Stimulated activated CD8-positive, alpha-beta memory T cell treated with anti-CD3 and anti-CD28 coated beads, Interleukin-12 subunit alpha, Interleukin-12 subunit beta, amount 100 ng/mL, for 24 hours (primary cell): ENCODE results near the gene TCF23.
"Not testable (repeated sequence)": the region's sequence is repeated elsewhere in the genome, so short reads cannot be mapped to it uniquely, and the experiment has no call there.

Experiments used
- DNase-seq: peaks from one replicate; pipeline ENCODE4 v3.0.0-alpha.2; 2020; ENCODE audit errors: extremely low read depth

TCF23 gene

GRCh38 chr2:27154488-27154887 lies 5.7 kb downstream of the TCF23 start:
- no peak for DNase-seq

- DNase-seq = no peak
These were observed 6.3 kb downstream of the TCF23 start for GRCh38 chr2:27155069-27155520.

GRCh38 chr2:27158468-27158867 lies 9.7 kb downstream of the TCF23 start:
- no peak for DNase-seq

- DNase-seq = no peak
These were observed 10.5 kb downstream of the TCF23 start for GRCh38 chr2:27159271-27159670.

- DNase-seq = no peak
These were observed 11.4 kb downstream of the TCF23 start for GRCh38 chr2:27160191-27160590.

- no peak for DNase-seq
These were observed 13.6 kb downstream of the TCF23 start for GRCh38 chr2:27162151-27163121.

- no peak for DNase-seq
These were observed 16.4 kb downstream of the TCF23 start for GRCh38 chr2:27164960-27165763.

GRCh38 chr2:27170581-27171337 lies 22.0 kb downstream of the TCF23 start:
- DNase-seq = no peak

- no peak for DNase-seq
These were observed 22.6 kb downstream of the TCF23 start for GRCh38 chr2:27171351-27171848.

- no peak for DNase-seq
These were observed 25.8 kb downstream of the TCF23 start for GRCh38 chr2:27174638-27175037.

GRCh38 chr2:27175330-27175729 lies 26.5 kb downstream of the TCF23 start:
- DNase-seq = no peak

GRCh38 chr2:27175781-27176180 lies 27.0 kb downstream of the TCF23 start:
- DNase-seq = not testable (repeated sequence)

- no peak for DNase-seq
These were observed 28.9 kb downstream of the TCF23 start for GRCh38 chr2:27177441-27178351.

- no peak for DNase-seq
These were observed 29.7 kb downstream of the TCF23 start for GRCh38 chr2:27178469-27178868.

- DNase-seq = no peak
These were observed 30.7 kb downstream of the TCF23 start for GRCh38 chr2:27179344-27180000.

- no peak for DNase-seq
These were observed 33.5 kb downstream of the TCF23 start for GRCh38 chr2:27182346-27182745.

- no peak for DNase-seq
These were observed 35.3 kb downstream of the TCF23 start for GRCh38 chr2:27184115-27184514.

GRCh38 chr2:27185331-27186026 lies 36.7 kb downstream of the TCF23 start:
- DNase-seq = no peak

- DNase-seq = no peak
These were observed 38.0 kb downstream of the TCF23 start for GRCh38 chr2:27186613-27187345.
